T-helper 2 cell treated with Interferon-gamma antibody and Interleukin-4, amounts not matched to agents 5 μg/mL and 100 μg/mL, for 36 hours (primary cell): ENCODE results near the gene PRPH2.

Experiments used
- DNase-seq: peaks from one replicate; pipeline ENCODE4 v3.0.0; 2021; ENCODE audit warnings: low spot score
- H3K27ac Mint-ChIP-seq: one replicate; pipeline ENCODE4 v1.8.0; 2021; ENCODE audit warnings: mild to moderate bottlenecking, mixed read lengths
- H3K27me3 Mint-ChIP-seq: one replicate; pipeline ENCODE4 v1.8.0; 2021; ENCODE audit warnings: low read depth, mixed read lengths
- H3K36me3 Mint-ChIP-seq: one replicate; pipeline ENCODE4 v1.8.0; 2021; ENCODE audit warnings: low read depth, mixed read lengths
- H3K4me1 Mint-ChIP-seq: one replicate; pipeline ENCODE4 v1.8.0; 2021; ENCODE audit warnings: low read depth, mixed read lengths
- H3K4me3 Mint-ChIP-seq: one replicate; pipeline ENCODE4 v1.8.0; 2022; ENCODE audit warnings: mild to moderate bottlenecking, moderate library complexity, mixed read lengths
- H3K9me3 Mint-ChIP-seq: one replicate; pipeline ENCODE4 v1.8.0; 2021; ENCODE audit warnings: mixed read lengths

PRPH2 gene

GRCh38 chr6:42664718-42665117 is 57.7 kb downstream of the PRPH2 start:
- no peaks in the 10 kb centered on the region for H3K27me3 Mint-ChIP-seq
- peaks cover 46% of the 10 kb centered on the region for H3K36me3 Mint-ChIP-seq
- no peak overlapping the region for H3K27ac Mint-ChIP-seq
- DNase-seq = no peak
- H3K4me3 Mint-ChIP-seq = no peak overlapping the region
- H3K9me3 Mint-ChIP-seq = no peaks in the 10 kb centered on the region
- no peaks in the 10 kb centered on the region for H3K4me1 Mint-ChIP-seq

GRCh38 chr6:42661540-42662153 is 60.8 kb downstream of the PRPH2 start:
- H3K4me1 Mint-ChIP-seq = no peaks in the 10 kb centered on the region
- H3K9me3 Mint-ChIP-seq = no peaks in the 10 kb centered on the region
- H3K27me3 Mint-ChIP-seq = no peaks in the 10 kb centered on the region
- H3K27ac Mint-ChIP-seq = no peak overlapping the region
- no peak overlapping the region for H3K4me3 Mint-ChIP-seq
- DNase-seq = peak; percentile 65
- H3K36me3 Mint-ChIP-seq = peaks cover 43% of the 10 kb centered on the region

- Mint-ChIP-seq H3K4me3 (no peak overlapping the region), H3K27ac (no peak overlapping the region), H3K9me3 (no peaks in the 10 kb centered on the region), H3K4me1 (no peaks in the 10 kb centered on the region), H3K36me3 (peaks cover 39% of the 10 kb centered on the region), H3K27me3 (no peaks in the 10 kb centered on the region)
- no peak for DNase-seq
Observed at GRCh38 chr6:42659806-42660205, 62.6 kb downstream of the PRPH2 start.

GRCh38 chr6:42653851-42654250 is 68.5 kb downstream of the PRPH2 start:
- no peaks in the 10 kb centered on the region for H3K27me3 Mint-ChIP-seq
- no peak overlapping the region for H3K4me3 Mint-ChIP-seq
- DNase-seq = no peak
- H3K4me1 Mint-ChIP-seq = no peaks in the 10 kb centered on the region
- no peaks in the 10 kb centered on the region for H3K9me3 Mint-ChIP-seq
- H3K27ac Mint-ChIP-seq = no peak overlapping the region
- H3K36me3 Mint-ChIP-seq = peaks cover 47% of the 10 kb centered on the region

- no peak overlapping the region for H3K4me3 Mint-ChIP-seq
- H3K9me3 Mint-ChIP-seq = no peaks in the 10 kb centered on the region
- peaks cover 45% of the 10 kb centered on the region for H3K36me3 Mint-ChIP-seq
- H3K27me3 Mint-ChIP-seq = no peaks in the 10 kb centered on the region
- no peaks in the 10 kb centered on the region for H3K4me1 Mint-ChIP-seq
- no peak for DNase-seq
- no peak overlapping the region for H3K27ac Mint-ChIP-seq
Observed at GRCh38 chr6:42652024-42652746, 70.2 kb downstream of the PRPH2 start.
